ENCODE measurements around the gene COL26A1. TPM values are rescaled to one million over a fixed set of nuclear protein-coding genes. Genes with fewer than 3 reads are reported as not detected.

COL26A1 gene
- polyA plus RNA-seq, 1 donor (not counting 4 experiments of a cell fraction or from before 2014, with no cell fraction given), result not detected

GRCh38 chr7:101567230-101567629, 204.6 kb downstream of the COL26A1 start:
- Histone ChIP-seq H3K9me3 (ENCODE audit: control insufficient read depth, low read depth, low read length) (no peaks in the 10 kb centered on the region), H3K4me3 (ENCODE audit: control insufficient read depth in 2 of 3, extremely low read depth in 1 of 3, insufficient read depth in 2 of 3, low read depth in 1 of 3, low read length in 3 of 3) (no peak overlapping the region), H3K79me2 (ENCODE audit: control insufficient read depth, insufficient read depth, low read length) (no peaks in the 10 kb centered on the region), H3K4me1 (ENCODE audit: control insufficient read depth, extremely low read depth, insufficient read depth, low read length) (no peaks in the 10 kb centered on the region), H3K36me3 (ENCODE audit: control insufficient read depth in 2 of 2, extremely low read depth in 1 of 2, insufficient read depth in 2 of 2, low read length in 2 of 2) (no peaks in the 10 kb centered on the region), H2AFZ (ENCODE audit: control insufficient read depth, low read length) (no peak overlapping the region), H3K27me3 (ENCODE audit: control insufficient read depth, extremely low read depth, insufficient read depth, low read length) (peaks cover 7% of the 10 kb centered on the region), H3K27ac (ENCODE audit: control insufficient read depth, insufficient read depth, low read length) (no peak overlapping the region), H3K9ac (ENCODE audit: control insufficient read depth, extremely low read depth, insufficient read depth, low read length) (no peak overlapping the region), H3K9me1 (ENCODE audit: control insufficient read depth, extremely low read depth, insufficient read depth, low read length) (no peaks in the 10 kb centered on the region), H3K4me2 (ENCODE audit: control insufficient read depth, extremely low read depth, insufficient read depth, low read depth, low read length) (no peak overlapping the region), H4K20me1 (ENCODE audit: control insufficient read depth, extremely low read depth, insufficient read depth, low read length) (no peaks in the 10 kb centered on the region)
- TF ChIP-seq CTCF (optimal IDR thresholded peaks at IDR 0.05 in 1 of 3, IDR thresholded peaks at IDR 0.05 in 1 of 3, conservative IDR thresholded peaks at IDR 0.05 in 1 of 3; ENCODE audit: extremely low read depth in 1 of 3, insufficient read depth in 2 of 3, low read length in 3 of 3), result no peak
- TF ChIP-seq EZH2 (IDR thresholded peaks at IDR 0.05; ENCODE audit: low read length), result no peak
- dilution Hi-C loops (cut with MboI; ENCODE audit: extremely low pct_ligation_motif_present, low sequenced_read_pairs), result no loop called here
- no peak for FAIRE-seq
- no peak for DNase-seq (ENCODE audit: low read depth, low spot score)

DNA sequence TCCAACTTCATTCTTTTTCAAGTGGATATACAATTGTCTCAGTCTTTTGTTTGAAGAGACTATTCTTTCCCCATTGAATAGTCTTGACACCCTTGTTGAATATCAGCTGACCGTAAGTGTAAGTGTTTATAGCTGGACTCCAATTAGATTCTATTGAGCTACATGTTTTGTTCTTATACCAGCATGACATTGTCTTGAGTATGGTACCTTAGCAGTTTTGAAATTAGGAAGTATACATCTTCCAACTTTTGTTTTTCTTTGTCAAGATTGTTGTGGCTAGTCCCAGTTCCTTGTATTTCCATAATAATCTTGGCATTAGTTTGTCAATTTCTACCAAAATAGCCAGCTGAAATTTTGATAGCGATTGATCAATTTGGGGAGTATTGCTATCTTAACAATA, 209.5 kb downstream of the COL26A1 start:
- TF ChIP-seq CTCF (optimal IDR thresholded peaks at IDR 0.05 in 1 of 3, IDR thresholded peaks at IDR 0.05 in 1 of 3, conservative IDR thresholded peaks at IDR 0.05 in 1 of 3; ENCODE audit: extremely low read depth in 1 of 3, insufficient read depth in 2 of 3, low read length in 3 of 3) (no peak), EZH2 (IDR thresholded peaks at IDR 0.05; ENCODE audit: low read length) (no peak)
- dilution Hi-C loops (cut with MboI; ENCODE audit: extremely low pct_ligation_motif_present, low sequenced_read_pairs), result no loop called here

More for the DNA sequence above, 209.5 kb downstream of the COL26A1 start:
- H3K27ac ChIP-seq (ENCODE audit: control insufficient read depth, insufficient read depth, low read length), result no peak overlapping the region
- peaks cover 3% of the 10 kb centered on the region for H3K27me3 ChIP-seq (ENCODE audit: control insufficient read depth, extremely low read depth, insufficient read depth, low read length)
- H3K4me1 ChIP-seq (ENCODE audit: control insufficient read depth, extremely low read depth, insufficient read depth, low read length), result no peaks in the 10 kb centered on the region
- no peak overlapping the region for H3K9ac ChIP-seq (ENCODE audit: control insufficient read depth, extremely low read depth, insufficient read depth, low read length)
- no peaks in the 10 kb centered on the region for H4K20me1 ChIP-seq (ENCODE audit: control insufficient read depth, extremely low read depth, insufficient read depth, low read length)
- no peak overlapping the region for H3K4me2 ChIP-seq (ENCODE audit: control insufficient read depth, extremely low read depth, insufficient read depth, low read depth, low read length)
- H3K36me3 ChIP-seq (ENCODE audit: control insufficient read depth in 2 of 2, extremely low read depth in 1 of 2, insufficient read depth in 2 of 2, low read length in 2 of 2), result no peaks in the 10 kb centered on the region
- no peaks in the 10 kb centered on the region for H3K9me1 ChIP-seq (ENCODE audit: control insufficient read depth, extremely low read depth, insufficient read depth, low read length)
- H3K4me3 ChIP-seq (ENCODE audit: control insufficient read depth in 2 of 3, extremely low read depth in 1 of 3, insufficient read depth in 2 of 3, low read depth in 1 of 3, low read length in 3 of 3), result no peak overlapping the region
- no peak overlapping the region for H2AFZ ChIP-seq (ENCODE audit: control insufficient read depth, low read length)
- DNase-seq (ENCODE audit: low read depth, low spot score) (no peak), FAIRE-seq (no peak)
- no peaks in the 10 kb centered on the region for H3K79me2 ChIP-seq (ENCODE audit: control insufficient read depth, insufficient read depth, low read length)
- peaks cover 2% of the 10 kb centered on the region for H3K9me3 ChIP-seq (ENCODE audit: control insufficient read depth, low read depth, low read length)

All from keratinocyte (primary cell).